HPDE6-E6E7 (cell line): ENCODE results near the gene PCNX2.

Source experiments
- DNase-seq: peaks from one replicate; pipeline ENCODE4 v3.0.0; 2011; ENCODE audit warnings: missing footprints; ENCODE audit errors: extremely low spot score

The PCNX2 gene

GRCh38 chr1:233065685-233066084 lies 229.8 kb downstream of the PCNX2 start:
- DNase-seq = no peak

GRCh38 chr1:233064988-233065387 lies 230.5 kb downstream of the PCNX2 start:
- no peak for DNase-seq

DNA sequence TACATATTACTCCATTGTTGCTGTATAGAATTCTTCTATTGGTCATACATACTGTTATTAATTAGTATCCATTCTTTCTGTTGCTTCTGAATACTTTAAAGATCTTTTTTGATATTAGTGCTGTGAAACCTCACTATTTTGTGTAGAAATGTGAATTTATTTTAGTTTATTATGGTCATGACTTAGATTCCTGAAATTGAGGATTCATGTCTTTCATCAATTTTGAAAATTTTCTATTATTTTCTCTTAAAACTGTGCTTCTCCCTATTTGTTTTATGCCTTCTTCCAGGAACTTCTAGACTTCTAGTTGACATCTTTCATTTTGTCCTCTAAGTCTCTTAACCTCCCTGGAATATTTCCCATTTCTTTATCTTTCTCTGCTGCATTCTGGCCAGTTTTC lies 232.1 kb downstream of the PCNX2 start:
- DNase-seq = no peak

GRCh38 chr1:233061265-233061664 lies 234.3 kb downstream of the PCNX2 start:
- DNase-seq = no peak

DNA sequence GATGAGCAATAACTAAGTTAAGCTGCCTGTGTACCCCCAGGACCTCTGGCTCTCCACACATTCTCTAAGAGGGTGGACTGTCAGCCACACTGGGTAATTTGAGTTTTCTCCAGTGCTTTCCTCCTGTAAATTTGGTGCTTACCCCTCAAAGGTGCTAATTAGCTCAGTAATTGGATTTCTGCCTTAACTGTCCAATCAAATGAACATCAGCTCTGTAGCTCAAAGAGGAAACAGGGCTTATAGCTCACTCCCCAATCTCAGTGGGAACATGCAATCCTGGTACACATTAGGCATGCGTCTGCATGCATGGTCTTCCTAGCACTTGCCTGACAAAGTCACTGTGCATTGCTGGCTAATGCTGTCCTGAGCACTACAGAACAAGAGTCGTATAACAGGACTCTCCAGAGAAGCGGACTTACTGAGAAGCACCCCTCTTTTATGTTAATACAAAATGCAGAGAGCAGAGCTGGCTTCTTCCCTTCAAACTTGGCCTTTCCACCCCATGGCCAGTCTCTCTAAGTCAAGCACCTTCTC lies 235.0 kb downstream of the PCNX2 start:
- no peak for DNase-seq

- DNase-seq = no peak
Measured at GRCh38 chr1:233057836-233058235, 237.7 kb downstream of the PCNX2 start.

- no peak for DNase-seq
Measured at GRCh38 chr1:233055879-233056641, 239.5 kb downstream of the PCNX2 start.

- no peak for DNase-seq
Measured at GRCh38 chr1:233045588-233045987, 249.9 kb downstream of the PCNX2 start.

- DNase-seq = no peak
Measured at GRCh38 chr1:233042834-233043233, 252.7 kb downstream of the PCNX2 start.

DNA sequence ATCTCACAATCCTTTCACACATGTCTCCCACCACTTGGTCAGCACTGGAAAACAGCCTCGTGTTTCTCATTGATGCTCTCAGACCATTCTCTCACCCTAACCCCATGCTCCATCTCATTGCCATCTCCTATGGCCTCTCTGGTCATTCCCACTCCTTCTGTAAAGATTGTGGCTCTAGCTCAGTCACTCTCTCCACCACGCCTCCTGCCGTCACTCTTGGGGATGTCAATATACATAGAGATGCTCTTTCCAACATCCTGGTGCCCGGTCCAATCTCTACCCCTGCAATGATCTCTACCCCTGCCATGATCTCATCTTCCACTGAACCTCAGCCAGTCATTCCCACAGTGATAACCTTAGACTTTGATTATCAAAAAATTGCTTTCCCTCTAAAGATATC lies 255.0 kb downstream of the PCNX2 start:
- DNase-seq = no peak

DNA sequence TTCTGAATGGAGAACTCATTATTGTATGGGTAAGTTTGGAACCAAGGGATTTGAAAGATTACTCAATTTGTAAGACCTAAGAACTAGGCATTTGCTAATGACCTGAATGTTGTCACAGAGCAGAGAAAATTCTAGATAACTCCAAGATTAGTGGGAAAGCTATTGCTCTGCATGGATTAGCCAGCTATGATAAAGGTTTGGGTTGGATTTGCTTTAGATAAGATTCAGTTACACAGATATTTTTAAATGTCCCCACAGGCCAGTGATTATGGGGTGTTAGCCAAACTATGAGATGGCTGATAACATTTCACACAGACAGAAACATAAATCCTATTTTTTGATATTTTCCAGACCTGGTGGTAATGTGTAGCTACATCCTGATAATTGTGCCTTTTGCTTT lies 256.9 kb downstream of the PCNX2 start:
- DNase-seq = no peak

- no peak for DNase-seq
Measured at GRCh38 chr1:233037843-233038242, 257.7 kb downstream of the PCNX2 start.

DNA sequence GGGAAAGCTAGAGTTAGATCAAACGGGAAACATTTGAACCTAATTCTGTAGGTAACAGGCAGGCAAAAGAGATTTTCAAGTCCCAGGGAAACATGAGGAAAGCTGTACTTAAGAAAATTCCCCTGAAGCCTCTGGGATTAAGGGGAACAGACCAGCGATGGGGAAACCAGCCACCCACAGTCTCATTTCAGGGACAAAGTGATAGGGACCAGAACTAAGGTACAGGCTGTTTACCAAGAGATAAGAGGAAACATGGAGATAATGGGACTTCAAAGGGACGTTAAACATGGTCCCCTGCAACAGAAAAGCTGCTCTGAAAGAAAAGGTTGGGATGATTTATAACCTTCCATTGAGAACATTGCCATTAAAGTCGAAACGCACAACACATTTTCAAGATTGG lies 260.7 kb downstream of the PCNX2 start:
- DNase-seq = no peak

- DNase-seq = no peak
Measured at GRCh38 chr1:233033361-233033760, 262.2 kb downstream of the PCNX2 start.

DNA sequence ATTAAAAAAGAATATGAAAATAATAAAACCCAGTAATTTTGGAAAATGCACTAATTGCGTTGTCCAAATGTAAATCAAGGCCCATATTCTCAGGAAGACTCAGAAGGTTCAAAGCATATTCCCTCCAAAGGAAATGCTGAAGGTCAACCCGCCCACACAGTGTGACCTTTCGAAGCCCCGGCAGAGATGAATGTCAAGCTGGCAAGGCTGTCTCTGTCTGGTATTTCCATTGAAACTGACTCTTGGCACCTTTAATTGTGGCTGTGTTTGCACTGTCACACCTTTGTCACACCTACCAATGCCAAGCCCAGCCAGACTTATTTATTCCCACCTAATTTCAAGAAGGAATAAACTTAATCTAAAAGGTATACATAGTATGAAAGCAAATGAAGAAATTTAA lies 262.6 kb downstream of the PCNX2 start:
- no peak for DNase-seq

DNA sequence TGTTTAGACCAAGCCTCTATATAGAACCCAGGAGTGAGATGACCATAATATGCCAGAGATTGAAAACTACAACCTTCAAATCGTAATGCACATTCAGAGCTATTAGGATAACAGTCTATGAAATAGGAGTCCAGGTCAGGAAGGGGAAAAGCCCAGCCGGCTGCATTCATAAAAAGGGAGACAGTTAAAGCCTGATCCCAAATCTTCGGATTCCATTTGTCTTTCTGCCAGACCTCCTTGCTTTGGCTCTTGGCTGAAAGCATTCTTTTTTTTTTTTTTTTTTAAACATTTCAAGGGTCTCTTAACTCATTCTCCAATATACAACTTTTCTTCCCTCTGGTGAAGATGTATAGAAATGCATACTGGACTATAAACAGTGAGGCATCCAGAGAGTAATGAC lies 264.0 kb downstream of the PCNX2 start:
- DNase-seq = no peak

DNA sequence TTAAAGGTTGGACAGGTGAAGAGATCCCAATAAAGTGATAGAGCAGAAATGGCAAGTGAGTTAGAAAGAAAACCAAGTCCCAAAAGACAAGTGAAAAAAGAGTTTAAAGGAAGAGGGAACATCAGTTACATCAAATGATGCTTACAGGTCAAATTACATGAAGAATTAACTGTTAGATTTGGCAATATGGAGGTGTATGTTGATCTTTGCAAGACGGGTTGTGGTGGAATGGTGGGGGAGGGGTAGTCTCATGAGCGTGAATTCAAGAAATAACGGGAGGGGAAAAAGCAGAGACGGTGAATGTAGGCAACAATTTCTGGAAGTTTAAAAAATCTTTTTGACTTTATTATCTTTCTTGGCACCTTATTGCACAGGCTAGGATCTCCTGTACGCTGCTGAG lies 268.5 kb downstream of the PCNX2 start:
- no peak for DNase-seq

DNA sequence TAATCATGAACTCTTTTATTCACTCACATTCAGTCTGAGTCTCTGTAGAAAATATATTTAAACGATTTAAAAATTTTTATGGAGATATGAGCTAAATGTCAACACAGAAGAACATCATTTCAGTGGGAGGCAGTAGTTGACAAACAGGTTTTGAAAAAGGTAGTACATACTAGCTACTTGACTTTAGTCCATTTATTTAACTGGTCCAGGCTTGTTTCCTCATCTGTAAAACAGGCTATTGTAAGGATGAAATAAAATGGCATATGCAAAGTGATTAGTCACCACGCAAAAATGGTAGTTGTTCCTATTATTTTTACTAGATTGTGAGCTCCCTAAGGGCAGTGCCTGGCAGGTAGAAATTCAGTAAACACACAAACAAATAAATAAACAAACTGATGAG lies 270.0 kb downstream of the PCNX2 start:
- peak; percentile 67 for DNase-seq

DNA sequence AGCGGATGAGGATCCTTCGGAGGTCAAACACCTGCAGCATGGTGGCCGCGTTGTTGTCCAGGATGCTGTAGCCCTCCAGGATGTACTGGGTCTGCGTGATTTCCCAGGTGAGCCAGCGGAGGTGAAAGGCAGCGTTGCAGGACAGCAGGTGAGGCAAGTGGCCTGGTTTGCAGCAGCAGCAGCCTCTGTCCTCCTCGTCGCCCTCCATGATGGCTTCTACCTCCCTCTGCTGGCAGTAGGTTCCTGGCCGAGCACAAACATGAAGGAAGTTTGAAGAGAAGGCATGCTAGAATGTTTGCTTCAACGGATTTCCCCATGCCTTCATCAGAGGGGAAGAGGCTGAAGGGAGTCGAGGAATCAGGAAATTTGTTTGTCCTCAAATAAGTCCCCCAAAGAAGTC lies 270.4 kb downstream of the PCNX2 start:
- DNase-seq = peak; percentile 7

DNA sequence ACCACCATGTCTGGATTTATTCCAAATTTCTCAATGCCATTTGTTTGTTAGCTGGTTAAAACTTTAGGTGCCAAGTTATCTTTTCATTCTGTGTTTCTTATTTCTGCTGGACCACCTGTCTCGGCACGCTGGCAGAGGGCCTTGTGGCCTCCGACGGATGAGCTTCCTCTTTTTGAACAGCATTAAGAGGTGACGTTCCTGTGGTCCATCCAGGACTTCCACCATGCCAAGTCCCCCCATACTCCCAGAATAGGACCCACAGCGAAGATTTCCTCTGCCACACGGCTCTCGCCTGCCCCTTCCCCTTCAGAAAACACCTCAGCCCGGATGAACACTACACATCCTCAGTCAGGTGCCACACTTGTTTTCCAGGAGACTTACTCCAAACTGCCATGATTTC lies 271.3 kb downstream of the PCNX2 start:
- no peak for DNase-seq

GRCh38 chr1:233022246-233022645 lies 273.3 kb downstream of the PCNX2 start:
- DNase-seq = no peak

GRCh38 chr1:233020426-233020825 lies 275.1 kb downstream of the PCNX2 start:
- DNase-seq = no peak

DNA sequence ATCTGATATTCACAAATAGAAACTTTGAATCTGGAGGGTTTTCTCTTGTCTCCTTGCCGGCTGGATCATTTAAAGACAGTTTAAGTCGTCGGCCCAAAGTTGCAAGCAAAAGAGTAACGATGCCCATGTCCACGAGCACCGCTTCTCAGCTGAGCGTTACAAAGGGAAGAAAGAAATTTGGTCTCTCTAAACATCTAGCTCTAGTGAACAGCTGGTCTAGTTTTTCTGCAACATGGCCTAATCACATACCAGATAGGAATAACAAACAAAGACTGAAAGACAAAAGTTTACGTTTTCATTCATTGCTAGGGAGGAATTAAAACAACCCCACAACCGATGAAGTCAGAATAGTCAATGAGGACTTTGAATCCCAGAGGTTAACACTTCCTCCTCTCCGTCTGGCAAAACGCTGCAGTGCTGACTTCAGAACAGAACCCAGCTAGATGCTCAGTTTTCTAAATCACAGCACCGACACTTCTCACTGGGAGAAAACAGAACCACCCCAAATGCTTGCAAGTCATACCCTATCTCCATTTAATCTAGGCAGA lies 275.7 kb downstream of the PCNX2 start:
- DNase-seq = no peak

DNA sequence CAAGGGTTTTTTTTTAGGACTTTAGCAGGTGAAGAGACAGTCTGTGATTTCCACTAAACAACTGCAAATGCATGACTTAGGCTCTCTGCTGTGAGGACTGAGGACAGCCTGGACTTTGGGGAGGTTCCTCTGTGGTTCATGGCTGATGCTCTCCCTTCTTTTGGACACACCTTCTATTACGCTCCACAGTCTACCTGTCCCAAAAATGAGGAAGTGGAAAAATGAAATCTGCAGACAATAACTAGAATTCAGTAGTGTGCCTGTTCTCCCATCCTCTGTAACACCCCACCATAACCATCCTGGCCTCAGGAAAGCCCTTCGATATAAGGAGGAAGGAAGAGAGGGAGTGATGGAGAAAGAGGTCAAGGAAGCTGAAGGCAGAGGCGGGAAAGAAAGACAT lies 276.4 kb downstream of the PCNX2 start:
- DNase-seq = no peak
